ENCODE results near the gene NOXO1. TPM values are rescaled to one million over a fixed set of nuclear protein-coding genes. Genes with fewer than 3 reads are reported as not detected.
A peak's percentile ranks its signal among the peaks of the same experiment; 100 is the strongest.

The NOXO1 gene
- polyA plus RNA-seq, 4 donors, result 3.1 to 30.5 (median 10.8) TPM

GRCh38 chr16:2002406-2003230 lies 21.3 kb upstream of the NOXO1 start:
- FAIRE-seq (no peak), DNase-seq (no peak)
- no peaks in the 10 kb centered on the region for H3K9me3 ChIP-seq (ENCODE audit: control insufficient read depth in 2 of 2, insufficient read depth in 1 of 2, low read depth in 1 of 2, low read length in 1 of 2)
- H3K36me3 ChIP-seq (ENCODE audit: control insufficient read depth in 3 of 3, insufficient read depth in 2 of 3, low read depth in 1 of 3, low read length in 3 of 3), result peaks cover 10 to 95% (median 28%) of the 10 kb centered on the region in 3 donors
- peaks cover 0 to 20% (median 8%) of the 10 kb centered on the region in 3 donors for H3K4me1 ChIP-seq (ENCODE audit: control insufficient read depth in 3 of 3, insufficient read depth in 2 of 3, low read depth in 1 of 3, low read length in 2 of 3)
- H3K27ac ChIP-seq (ENCODE audit: low read depth in 1 of 3, low read length in 2 of 3), result no peak overlapping the region
- no peaks in the 10 kb centered on the region for H3K27me3 ChIP-seq (ENCODE audit: control insufficient read depth in 3 of 3, insufficient read depth in 3 of 3, low read length in 3 of 3)
- WGBS, 3 donors, result 93 to 95% (median 93%) methylated on average over 47 of the region's 47 CpGs
- no peak overlapping the region for H3K4me3 ChIP-seq (ENCODE audit: low read depth in 1 of 3, low read length in 3 of 3)

- Histone ChIP-seq H3K36me3 (ENCODE audit: control insufficient read depth in 3 of 3, insufficient read depth in 2 of 3, low read depth in 1 of 3, low read length in 3 of 3) (peaks cover 10 to 91% (median 28%) of the 10 kb centered on the region in 3 donors), H3K4me1 (ENCODE audit: control insufficient read depth in 3 of 3, insufficient read depth in 2 of 3, low read depth in 1 of 3, low read length in 2 of 3) (peaks cover 0 to 11% (median 4%) of the 10 kb centered on the region in 3 donors), H3K27me3 (ENCODE audit: control insufficient read depth in 3 of 3, insufficient read depth in 3 of 3, low read length in 3 of 3) (no peaks in the 10 kb centered on the region), H3K27ac (ENCODE audit: low read depth in 1 of 3, low read length in 2 of 3) (no peak overlapping the region), H3K9me3 (ENCODE audit: control insufficient read depth in 2 of 2, insufficient read depth in 1 of 2, low read depth in 1 of 2, low read length in 1 of 2) (no peaks in the 10 kb centered on the region), H3K4me3 (ENCODE audit: low read depth in 1 of 3, low read length in 3 of 3) (no peak overlapping the region)
- DNase-seq, result no peak
- FAIRE-seq, result no peak
- 96 to 97% (median 96%) methylated on average over 51 to 53 of the region's 53 CpGs for WGBS, 3 donors
Measured at GRCh38 chr16:2001456-2002355, 20.4 kb upstream of the NOXO1 start.

- Histone ChIP-seq H3K36me3 (ENCODE audit: control insufficient read depth in 3 of 3, insufficient read depth in 2 of 3, low read depth in 1 of 3, low read length in 3 of 3) (peaks cover 10 to 89% (median 28%) of the 10 kb centered on the region in 3 donors), H3K27me3 (ENCODE audit: control insufficient read depth in 3 of 3, insufficient read depth in 3 of 3, low read length in 3 of 3) (no peaks in the 10 kb centered on the region), H3K9me3 (ENCODE audit: control insufficient read depth in 2 of 2, insufficient read depth in 1 of 2, low read depth in 1 of 2, low read length in 1 of 2) (no peaks in the 10 kb centered on the region), H3K27ac (ENCODE audit: low read depth in 1 of 3, low read length in 2 of 3) (no peak overlapping the region), H3K4me1 (ENCODE audit: control insufficient read depth in 3 of 3, insufficient read depth in 2 of 3, low read depth in 1 of 3, low read length in 2 of 3) (peaks cover 0 to 10% (median 4%) of the 10 kb centered on the region in 3 donors), H3K4me3 (ENCODE audit: low read depth in 1 of 3, low read length in 3 of 3) (no peak overlapping the region)
- WGBS, 3 donors, result 95 to 97% (median 96%) methylated on average over 19 of the region's 19 CpGs
- DNase-seq (no peak), FAIRE-seq (no peak)
Measured at GRCh38 chr16:2001035-2001434, 19.8 kb upstream of the NOXO1 start.

GRCh38 chr16:1999866-2000514 lies 18.7 kb upstream of the NOXO1 start:
- Histone ChIP-seq H3K4me1 (ENCODE audit: control insufficient read depth in 3 of 3, insufficient read depth in 2 of 3, low read depth in 1 of 3, low read length in 2 of 3) (peaks cover 0 to 10% (median 4%) of the 10 kb centered on the region in 3 donors), H3K27me3 (ENCODE audit: control insufficient read depth in 3 of 3, insufficient read depth in 3 of 3, low read length in 3 of 3) (no peaks in the 10 kb centered on the region), H3K9me3 (ENCODE audit: control insufficient read depth in 2 of 2, insufficient read depth in 1 of 2, low read depth in 1 of 2, low read length in 1 of 2) (no peaks in the 10 kb centered on the region), H3K27ac (ENCODE audit: low read depth in 1 of 3, low read length in 2 of 3) (no peak overlapping the region), H3K4me3 (ENCODE audit: low read depth in 1 of 3, low read length in 3 of 3) (no peak overlapping the region), H3K36me3 (ENCODE audit: control insufficient read depth in 3 of 3, insufficient read depth in 2 of 3, low read depth in 1 of 3, low read length in 3 of 3) (peaks cover 13 to 85% (median 28%) of the 10 kb centered on the region in 3 donors)
- 85 to 91% (median 89%) methylated on average over 25 to 28 of the region's 28 CpGs for WGBS, 3 donors
- DNase-seq, result no peak
- FAIRE-seq, result no peak

- 94 to 95% (median 95%) methylated on average over 32 to 39 of the region's 39 CpGs for WGBS, 3 donors
- H3K9me3 ChIP-seq (ENCODE audit: control insufficient read depth in 2 of 2, insufficient read depth in 1 of 2, low read depth in 1 of 2, low read length in 1 of 2), result no peaks in the 10 kb centered on the region
- H3K4me3 ChIP-seq (ENCODE audit: low read depth in 1 of 3, low read length in 3 of 3), result no peak overlapping the region
- DNase-seq, result no peak
- no peak for FAIRE-seq
- no peaks in the 10 kb centered on the region for H3K27me3 ChIP-seq (ENCODE audit: control insufficient read depth in 3 of 3, insufficient read depth in 3 of 3, low read length in 3 of 3)
- peaks cover 0 to 6% (median 1%) of the 10 kb centered on the region in 3 donors for H3K4me1 ChIP-seq (ENCODE audit: control insufficient read depth in 3 of 3, insufficient read depth in 2 of 3, low read depth in 1 of 3, low read length in 2 of 3)
- peaks cover 13 to 78% (median 28%) of the 10 kb centered on the region in 3 donors for H3K36me3 ChIP-seq (ENCODE audit: control insufficient read depth in 3 of 3, insufficient read depth in 2 of 3, low read depth in 1 of 3, low read length in 3 of 3)
- H3K27ac ChIP-seq (ENCODE audit: low read depth in 1 of 3, low read length in 2 of 3), result no peak overlapping the region
Measured at GRCh38 chr16:1998852-1999801, 17.9 kb upstream of the NOXO1 start.

- Histone ChIP-seq H3K27ac (ENCODE audit: low read depth in 1 of 3, low read length in 2 of 3) (peak overlapping the region in 1 of 3 donors; percentile 37), H3K4me1 (ENCODE audit: control insufficient read depth in 3 of 3, insufficient read depth in 2 of 3, low read depth in 1 of 3, low read length in 2 of 3) (no peaks in the 10 kb centered on the region), H3K27me3 (ENCODE audit: control insufficient read depth in 3 of 3, insufficient read depth in 3 of 3, low read length in 3 of 3) (no peaks in the 10 kb centered on the region), H3K36me3 (ENCODE audit: control insufficient read depth in 3 of 3, insufficient read depth in 2 of 3, low read depth in 1 of 3, low read length in 3 of 3) (peaks cover 13 to 76% (median 28%) of the 10 kb centered on the region in 3 donors), H3K4me3 (ENCODE audit: low read depth in 1 of 3, low read length in 3 of 3) (no peak overlapping the region), H3K9me3 (ENCODE audit: control insufficient read depth in 2 of 2, insufficient read depth in 1 of 2, low read depth in 1 of 2, low read length in 1 of 2) (no peaks in the 10 kb centered on the region)
- DNase-seq (no peak), FAIRE-seq (no peak)
- 91 to 95% (median 94%) methylated on average over 26 to 27 of the region's 27 CpGs for WGBS, 3 donors
Measured at GRCh38 chr16:1998360-1998835, 17.1 kb upstream of the NOXO1 start.

- WGBS, 3 donors, result 79 to 89% (median 80%) methylated on average over 24 to 26 of the region's 26 CpGs
- DNase-seq (no peak), FAIRE-seq (no peak)
- H3K9me3 ChIP-seq (ENCODE audit: control insufficient read depth in 2 of 2, insufficient read depth in 1 of 2, low read depth in 1 of 2, low read length in 1 of 2), result peaks cover 0 to 3% of the 10 kb centered on the region in 2 donors
- H3K4me1 ChIP-seq (ENCODE audit: control insufficient read depth in 3 of 3, insufficient read depth in 2 of 3, low read depth in 1 of 3, low read length in 2 of 3), result no peaks in the 10 kb centered on the region
- no peak overlapping the region for H3K4me3 ChIP-seq (ENCODE audit: low read depth in 1 of 3, low read length in 3 of 3)
- no peaks in the 10 kb centered on the region for H3K27me3 ChIP-seq (ENCODE audit: control insufficient read depth in 3 of 3, insufficient read depth in 3 of 3, low read length in 3 of 3)
- H3K27ac ChIP-seq (ENCODE audit: low read depth in 1 of 3, low read length in 2 of 3), result peak overlapping the region in 1 of 3 donors; percentile 37
- peaks cover 13 to 70% (median 28%) of the 10 kb centered on the region in 3 donors for H3K36me3 ChIP-seq (ENCODE audit: control insufficient read depth in 3 of 3, insufficient read depth in 2 of 3, low read depth in 1 of 3, low read length in 3 of 3)
Measured at GRCh38 chr16:1997494-1998359, 16.5 kb upstream of the NOXO1 start.

Measured in small intestine (tissue), 7 donors.